Activated CD4-positive, alpha-beta T cell treated with anti-CD3 and anti-CD28 coated beads for 24 hours (primary cell): Measurements from ENCODE around the gene SEMA7A.
"Not testable (repeated sequence)": the region's sequence is repeated elsewhere in the genome, so short reads cannot be mapped to it uniquely, and the experiment has no call there.

Experiments
- DNase-seq, 2 donors: peaks; one replicate each; pipeline ENCODE4 v3.0.0-alpha.2; 2020; ENCODE audit warnings: low read depth in 2 of 2

The SEMA7A gene

GRCh38 chr15:74399511-74400312 lies 34.0 kb downstream of the SEMA7A start:
- DNase-seq, result no peak

- no peak for DNase-seq
Measured at GRCh38 chr15:74399100-74399499, 34.7 kb downstream of the SEMA7A start.

DNA sequence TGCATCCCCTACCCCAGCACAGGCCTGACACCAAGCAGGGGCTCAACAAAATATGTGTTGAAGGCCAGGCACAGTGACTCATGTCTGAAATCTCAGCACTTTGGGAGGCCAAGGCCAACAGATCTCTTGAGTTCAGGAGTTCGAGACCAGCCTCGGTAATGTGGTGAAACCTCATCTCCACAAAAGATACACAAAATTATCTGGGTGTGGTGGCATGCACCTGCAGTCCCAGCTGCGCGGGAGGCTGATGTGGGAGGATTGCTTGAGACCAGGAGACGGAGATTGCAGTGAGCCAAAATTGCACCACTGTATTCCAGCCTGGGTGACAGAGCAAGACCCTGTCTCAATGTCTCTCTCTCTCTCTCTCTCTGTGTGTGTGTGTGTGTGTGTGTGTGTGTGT lies 35.6 kb downstream of the SEMA7A start:
- no peak for DNase-seq

DNA sequence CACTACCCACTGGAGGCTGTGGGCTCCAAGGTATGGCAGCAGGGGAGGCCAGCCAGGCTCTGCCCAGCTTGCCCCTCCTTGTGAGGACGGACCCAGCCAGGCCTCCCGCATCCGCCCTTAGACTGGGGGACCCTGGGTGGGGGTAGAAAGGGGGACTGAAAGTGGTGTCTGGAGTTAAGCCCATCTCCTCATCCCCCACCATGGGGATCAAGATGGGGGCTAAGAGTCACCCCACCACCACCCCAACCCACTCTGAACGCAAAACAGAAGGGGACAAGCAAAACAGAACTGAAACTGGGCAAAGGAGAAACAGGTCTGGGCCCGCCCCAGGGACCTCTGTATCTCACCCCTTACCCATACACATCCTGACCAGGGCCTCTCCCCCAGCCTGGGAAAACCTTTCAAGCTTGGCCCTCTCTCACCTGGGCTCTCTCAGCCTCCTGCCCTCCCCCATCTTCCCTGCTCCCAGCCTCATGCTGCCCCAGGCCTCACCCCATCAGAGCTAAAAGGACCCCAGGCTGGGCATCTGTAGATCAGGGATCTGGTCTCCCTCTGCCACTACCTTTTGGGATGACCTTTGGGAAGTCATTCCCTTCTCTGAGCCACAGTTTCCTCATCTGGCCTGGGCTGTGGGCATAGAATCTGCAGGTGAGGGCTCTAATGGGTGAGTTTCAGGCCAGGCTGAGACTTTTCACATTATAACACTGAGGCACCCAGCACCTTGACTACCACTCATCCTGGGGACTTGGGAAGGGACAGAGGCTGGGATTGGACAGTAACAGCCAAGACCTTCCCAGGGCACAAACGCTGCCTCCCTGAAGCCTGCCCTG lies 36.3 kb downstream of the SEMA7A start:
- no peak for DNase-seq

DNA sequence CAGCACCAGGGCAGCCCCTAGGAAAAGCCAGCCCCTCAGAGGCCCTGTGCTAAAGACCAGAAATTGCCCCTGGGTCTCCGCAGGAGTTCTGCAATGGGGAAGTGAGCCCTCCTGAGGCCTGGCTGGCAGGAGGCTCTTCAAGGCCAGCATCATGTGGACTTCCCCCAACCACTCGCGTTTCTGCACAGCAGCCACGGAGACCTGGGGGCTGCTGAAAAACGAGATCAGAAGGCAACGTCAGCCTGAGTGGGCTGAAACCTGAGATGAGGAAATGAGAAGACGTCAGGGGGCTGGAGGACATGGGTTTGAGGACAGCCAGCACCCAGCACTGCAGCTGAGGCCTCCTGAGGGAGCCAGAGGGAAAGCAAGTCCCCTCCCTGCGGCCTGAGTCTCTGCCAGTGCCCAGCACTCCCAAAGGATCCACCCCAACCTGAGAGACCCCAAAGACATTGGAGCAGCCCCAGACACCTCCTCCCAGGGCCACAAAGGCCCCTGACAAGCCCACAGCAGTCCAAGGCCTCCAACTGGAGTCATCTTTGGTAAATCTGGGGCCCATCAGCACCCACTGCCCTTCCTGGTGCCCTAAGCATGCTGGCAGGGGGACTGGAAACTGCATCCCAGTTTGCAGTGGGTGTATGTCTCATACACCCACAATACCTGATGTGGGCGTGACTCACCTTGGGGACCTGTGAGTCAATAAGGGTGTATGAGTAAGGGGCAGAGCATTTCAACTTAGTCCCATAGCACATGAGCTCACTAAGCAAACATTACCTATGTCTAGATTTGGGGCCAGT lies 37.1 kb downstream of the SEMA7A start:
- no peak for DNase-seq

GRCh38 chr15:74396146-74396438 lies 37.7 kb downstream of the SEMA7A start:
- DNase-seq, result no peak

DNA sequence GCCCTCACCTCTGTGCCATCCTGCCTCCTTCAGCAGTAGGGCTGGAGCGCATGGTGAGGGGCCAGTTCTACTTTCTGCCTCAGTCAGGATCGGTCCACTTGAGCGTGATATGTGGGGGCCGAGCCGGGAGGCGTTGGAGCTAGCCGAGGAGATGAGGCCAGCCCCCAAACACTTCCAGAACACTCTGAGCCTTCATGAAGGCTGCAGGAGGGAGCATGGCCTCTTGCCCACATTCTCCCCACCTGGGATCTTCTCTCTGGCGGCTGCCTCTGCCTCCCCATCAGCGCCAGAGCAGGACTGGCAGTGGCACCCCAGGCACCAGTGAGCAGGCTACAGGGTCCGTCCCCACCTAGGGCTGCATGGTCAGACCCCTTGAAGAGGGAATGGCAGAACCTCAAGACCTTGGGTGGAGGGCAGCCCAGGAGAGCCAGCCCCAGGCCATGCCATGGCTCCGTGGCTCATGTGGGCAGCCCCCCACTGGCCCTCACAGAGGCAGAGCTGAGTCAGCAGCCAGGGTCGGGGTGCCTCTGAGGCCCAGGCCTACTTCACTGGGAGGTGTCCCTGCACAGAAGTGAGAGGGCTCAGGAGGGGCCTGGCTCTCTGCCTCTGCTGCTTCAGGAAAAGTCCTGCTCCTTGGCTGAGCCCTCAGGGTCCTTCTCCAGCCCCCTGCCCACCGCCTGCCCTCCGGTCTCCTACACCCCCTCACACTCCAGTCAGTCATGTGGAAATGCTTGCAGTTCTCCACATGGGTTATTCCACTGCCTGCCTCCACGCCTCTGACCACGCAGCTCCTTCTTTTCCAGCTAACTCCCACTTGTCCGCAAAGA lies 38.2 kb downstream of the SEMA7A start:
- DNase-seq, result no peak

GRCh38 chr15:74394090-74394846 lies 39.5 kb downstream of the SEMA7A start:
- DNase-seq, result no peak

DNA sequence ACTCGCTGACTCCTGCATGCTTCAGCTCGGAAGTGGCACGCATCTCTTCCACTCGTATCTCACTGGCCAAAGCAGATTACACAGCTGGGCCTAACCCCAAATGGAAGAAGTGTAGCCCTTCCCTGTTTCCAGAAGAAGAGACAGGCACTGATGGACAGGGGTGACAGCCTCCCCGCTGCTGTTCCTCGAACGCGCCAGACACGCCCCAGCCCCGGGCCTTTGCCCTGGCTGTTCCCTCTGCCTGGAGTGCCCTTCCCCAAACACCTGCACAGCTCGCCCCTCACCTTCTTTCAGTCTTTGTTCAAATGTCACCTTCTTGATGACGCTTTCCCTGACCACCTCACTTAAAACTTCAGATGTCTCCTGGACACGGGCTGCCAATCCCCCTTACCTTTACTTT lies 40.3 kb downstream of the SEMA7A start:
- no peak for DNase-seq

DNA sequence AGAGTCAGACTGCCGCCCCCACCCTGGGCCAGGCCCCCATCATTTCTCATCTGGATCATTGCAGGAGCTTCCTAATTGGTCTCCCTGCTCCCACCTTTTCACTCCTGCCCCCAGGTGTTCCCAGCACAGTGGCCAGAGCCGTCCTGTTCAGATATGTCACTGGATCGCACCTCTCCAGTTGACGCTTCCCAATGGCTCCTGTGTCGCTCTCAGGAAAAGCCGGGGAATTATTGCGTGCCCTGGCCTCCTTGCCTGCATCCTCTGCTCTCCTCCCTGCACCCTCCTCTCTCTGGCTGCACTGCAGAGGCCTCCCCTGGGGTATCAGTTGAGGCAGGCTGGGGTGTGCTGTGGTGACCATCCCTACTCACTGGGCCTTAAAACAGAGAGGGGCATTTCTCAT lies 40.9 kb downstream of the SEMA7A start:
- no peak for DNase-seq

DNA sequence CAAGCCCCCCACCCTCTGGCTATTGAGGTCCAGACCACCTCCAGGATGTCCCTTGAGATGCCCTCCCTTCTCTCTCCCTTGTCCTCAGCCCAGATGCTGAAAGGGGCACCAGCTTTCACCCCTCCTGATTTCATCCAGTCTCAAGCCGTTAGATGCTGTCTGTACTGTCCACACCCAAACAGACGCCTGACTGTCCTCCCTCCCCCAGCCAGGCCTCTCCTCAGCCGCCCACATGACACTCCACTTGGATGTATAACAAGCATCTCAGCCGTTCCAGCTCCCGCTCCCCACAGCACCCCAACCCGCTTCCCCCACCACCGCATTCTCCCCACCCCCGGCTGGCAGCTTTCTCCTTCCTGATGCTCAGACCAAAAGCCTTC lies 41.3 kb downstream of the SEMA7A start:
- no peak for DNase-seq

DNA sequence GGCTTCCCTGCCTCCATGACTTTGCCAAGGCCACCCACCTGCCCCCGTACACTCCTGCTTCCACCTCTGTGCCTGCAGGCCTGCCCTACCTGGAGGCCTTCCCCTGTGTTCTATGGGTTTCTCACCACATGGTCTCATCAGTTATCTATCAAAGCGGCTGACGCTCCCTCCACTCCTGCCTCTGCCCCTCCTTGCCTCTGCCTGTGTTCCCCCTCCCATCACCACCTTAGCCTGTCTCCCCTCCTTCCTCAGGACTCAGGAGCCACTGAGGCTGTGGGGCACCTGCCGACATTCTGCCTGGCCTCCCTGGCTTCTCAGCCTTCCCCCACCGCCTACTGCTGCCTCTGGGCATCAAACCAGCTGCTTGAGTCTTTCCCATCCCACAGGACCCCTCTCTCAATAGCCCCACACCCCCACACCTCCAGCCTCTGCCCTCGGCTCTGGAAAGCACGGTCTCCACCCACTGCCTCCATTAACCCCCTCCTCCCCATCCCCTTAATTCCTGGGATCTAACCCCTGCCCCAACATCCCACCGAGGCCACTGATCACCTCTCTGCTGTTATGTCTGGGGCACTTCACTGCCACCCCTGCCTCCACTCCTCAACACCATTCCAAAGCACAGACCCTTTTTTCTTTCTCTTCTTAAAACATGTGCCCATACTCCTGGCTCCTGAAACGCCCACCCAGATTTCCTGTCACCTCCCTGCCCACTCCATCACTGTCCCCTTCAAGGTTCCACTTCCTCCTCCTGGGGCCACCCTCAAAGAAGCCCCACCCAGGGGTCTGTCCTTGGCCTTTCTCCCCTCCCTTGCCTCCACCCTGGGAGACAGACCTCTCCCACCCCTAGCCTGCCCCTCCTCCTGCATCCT lies 41.9 kb downstream of the SEMA7A start:
- DNase-seq, result no peak

GRCh38 chr15:74390647-74391288 lies 43.0 kb downstream of the SEMA7A start:
- no peak for DNase-seq

- DNase-seq, result not testable (repeated sequence)
Measured at GRCh38 chr15:74390049-74390646, 43.6 kb downstream of the SEMA7A start.

GRCh38 chr15:74389241-74390048 lies 44.3 kb downstream of the SEMA7A start:
- DNase-seq, result no peak

DNA sequence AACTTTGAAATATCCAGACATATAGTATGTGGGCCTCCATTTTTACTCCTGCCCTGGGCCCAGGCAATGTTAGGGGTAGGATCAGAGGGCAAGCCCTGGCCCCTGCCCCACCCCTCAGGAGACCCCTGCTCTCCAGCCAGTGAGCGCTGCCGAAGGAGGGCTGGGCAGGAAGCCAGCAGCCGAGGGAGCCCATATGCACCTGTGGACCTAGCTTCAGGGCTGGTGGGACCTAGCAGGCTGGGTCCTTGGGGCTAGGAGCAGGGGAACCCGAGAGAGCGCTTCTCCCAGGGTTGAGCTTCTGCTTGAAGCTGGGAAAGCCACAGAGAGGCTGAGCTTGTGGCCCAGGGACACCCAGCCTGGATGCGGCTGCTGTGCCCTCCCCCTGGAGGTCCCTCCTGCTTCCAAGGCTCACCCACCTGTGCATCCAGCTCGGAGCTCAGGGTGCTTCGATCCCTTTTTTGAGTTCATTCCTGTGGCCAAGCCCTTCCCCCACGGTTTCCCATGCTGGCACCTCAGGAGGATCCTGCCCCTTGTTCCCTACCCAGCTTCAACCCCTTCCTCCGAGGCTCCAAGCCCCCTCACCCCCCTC lies 45.3 kb downstream of the SEMA7A start:
- no peak for DNase-seq

DNA sequence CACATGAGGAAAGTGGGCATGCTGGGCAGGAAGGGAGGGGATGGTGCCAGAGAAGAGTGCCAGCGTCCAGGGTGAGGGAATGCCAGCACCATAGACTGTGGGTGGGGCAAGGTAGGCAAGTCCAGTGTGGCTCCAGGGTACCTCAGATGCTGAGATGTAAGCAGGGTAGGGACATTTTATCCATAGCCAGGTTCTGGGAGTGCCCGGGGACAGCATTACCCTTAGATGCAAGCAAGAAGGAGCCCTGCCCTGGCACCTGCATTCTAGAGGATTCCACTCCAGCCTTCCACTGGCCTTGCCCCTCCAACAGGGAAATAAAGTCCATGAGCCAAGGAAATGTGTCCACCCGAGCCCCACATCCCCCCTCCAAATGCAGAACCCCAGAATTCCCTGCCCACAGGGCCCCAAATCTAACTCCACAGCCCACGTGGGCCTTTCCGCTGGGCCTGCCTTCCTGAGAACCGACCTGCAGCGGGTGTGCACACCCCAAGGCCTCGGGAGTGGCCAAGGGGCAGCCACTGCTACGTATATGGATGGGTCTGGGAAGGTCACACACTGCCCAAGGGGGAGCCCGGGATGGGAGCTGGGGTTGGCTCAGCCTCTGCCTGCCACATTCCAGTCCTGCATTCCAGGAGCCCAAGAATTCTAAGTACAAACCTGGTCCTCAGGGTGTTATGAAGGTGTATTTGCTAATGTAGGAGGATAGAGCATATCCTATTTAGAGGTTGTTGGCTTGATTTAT lies 46.0 kb downstream of the SEMA7A start:
- DNase-seq, result no peak
